Neural progenitor cell (in vitro differentiated cells): Measurements from ENCODE around the gene CCDC102B. TPM values are rescaled to one million over a fixed set of nuclear protein-coding genes. Genes with fewer than 3 reads are reported as not detected.

ENCODE experiments used
- DNase-seq: peaks from one replicate; pipeline ENCODE4 v3.0.0-alpha.2; 2016; ENCODE audit warnings: low spot score
- H2AFZ ChIP-seq: fragments of 200-600 bp; sonication (generic); replicated peaks from 2 replicates; pipeline ENCODE4 v1.6.1; 2016; ENCODE audit warnings: antibody characterized with exemption
- H3F3A ChIP-seq: fragments of 200-600 bp; sonication (generic); 2 replicates; pipeline ENCODE4 v1.6.1; 2016; ENCODE audit warnings: antibody characterized with exemption, low read depth
- H3K27ac ChIP-seq: fragments of 200-600 bp; sonication (generic); 2 replicates; pipeline ENCODE4 v1.5.1; 2016; ENCODE audit warnings: mild to moderate bottlenecking
- H3K27me3 ChIP-seq: fragments of 200-600 bp; sonication (generic); 2 replicates; pipeline ENCODE4 v1.6.1; 2016; ENCODE audit warnings: mild to moderate bottlenecking, moderate library complexity
- H3K36me3 ChIP-seq: fragments of 200-600 bp; sonication (generic); 2 replicates; pipeline ENCODE4 v1.5.1; 2016
- H3K4me1 ChIP-seq: fragments of 200-600 bp; sonication (generic); 2 replicates; pipeline ENCODE4 v1.6.1; 2016; ENCODE audit warnings: mixed run types
- H3K4me2 ChIP-seq: fragments of 200-600 bp; sonication (generic); 2 replicates; pipeline ENCODE4 v1.6.1; 2016
- H3K4me3 ChIP-seq: fragments of 200-600 bp; sonication (generic); 2 replicates; pipeline ENCODE4 v1.5.1; 2016
- H3K79me2 ChIP-seq: fragments of 200-600 bp; sonication (generic); 2 replicates; pipeline ENCODE4 v1.6.1; 2016; ENCODE audit warnings: low read depth
- H3K9ac ChIP-seq: fragments of 200-600 bp; sonication (generic); 2 replicates; pipeline ENCODE4 v1.6.1; 2016
- H3K9me3 ChIP-seq: fragments of 200-600 bp; sonication (generic); 2 replicates; pipeline ENCODE4 v1.5.1; 2016; ENCODE audit warnings: low read depth
- H4K20me1 ChIP-seq: fragments of 200-600 bp; sonication (generic); 2 replicates; pipeline ENCODE4 v1.6.1; 2016; ENCODE audit warnings: low read depth
- H3K27ac Mint-ChIP-seq: 3 replicates; pipeline ENCODE4 v1.8.0; 2021; ENCODE audit warnings: mixed read lengths
- H3K27me3 Mint-ChIP-seq: 2 replicates; pipeline ENCODE4 v1.8.0; 2022; ENCODE audit warnings: low read depth, mild to moderate bottlenecking, inconsistent platforms, moderate library complexity, mixed read lengths; ENCODE audit not compliant: insufficient read depth
- H3K36me3 Mint-ChIP-seq: 3 replicates; pipeline ENCODE4 v1.8.0; 2021; ENCODE audit warnings: mixed read lengths
- H3K4me1 Mint-ChIP-seq: 3 replicates; pipeline ENCODE4 v1.8.0; 2021; ENCODE audit warnings: mixed read lengths
- H3K4me3 Mint-ChIP-seq: 3 replicates; pipeline ENCODE4 v1.8.0; 2021; ENCODE audit warnings: mild to moderate bottlenecking, moderate library complexity, mixed read lengths
- H3K9me3 Mint-ChIP-seq: 3 replicates; pipeline ENCODE4 v1.8.0; 2020; ENCODE audit warnings: mixed read lengths
- EZH2 ChIP-seq: fragments of 200-600 bp; sonication (generic); IDR thresholded peaks from 2 replicates; pipeline ENCODE4 v1.6.1; 2017; ENCODE audit warnings: antibody characterized with exemption, mild to moderate bottlenecking, moderate library complexity
- EZH2phosphoT487 ChIP-seq: fragments of 200-600 bp; sonication (generic); IDR thresholded peaks from 2 replicates; pipeline ENCODE4 v1.6.1; 2017; ENCODE audit warnings: antibody characterized with exemption
- total RNA-seq: library from RNA; depleted of rRNA; stranded (reverse); fragments of >200 nt; gene quantifications from 2 replicates; pipeline ENCODE4 v1.2.3, GENCODE V29; 2015; ENCODE audit warnings: low replicate concordance
- TF ChIP-seq, protein P1 (sequence below): fragments of 200-600 bp; sonication (generic); IDR thresholded peaks from 2 replicates; pipeline ENCODE4 v1.5.1; 2017; ENCODE audit warnings: antibody characterized with exemption, mild to moderate bottlenecking

The CCDC102B gene
- total RNA-seq, 1 donor from 2014 or later, result 26.2 TPM

DNA sequence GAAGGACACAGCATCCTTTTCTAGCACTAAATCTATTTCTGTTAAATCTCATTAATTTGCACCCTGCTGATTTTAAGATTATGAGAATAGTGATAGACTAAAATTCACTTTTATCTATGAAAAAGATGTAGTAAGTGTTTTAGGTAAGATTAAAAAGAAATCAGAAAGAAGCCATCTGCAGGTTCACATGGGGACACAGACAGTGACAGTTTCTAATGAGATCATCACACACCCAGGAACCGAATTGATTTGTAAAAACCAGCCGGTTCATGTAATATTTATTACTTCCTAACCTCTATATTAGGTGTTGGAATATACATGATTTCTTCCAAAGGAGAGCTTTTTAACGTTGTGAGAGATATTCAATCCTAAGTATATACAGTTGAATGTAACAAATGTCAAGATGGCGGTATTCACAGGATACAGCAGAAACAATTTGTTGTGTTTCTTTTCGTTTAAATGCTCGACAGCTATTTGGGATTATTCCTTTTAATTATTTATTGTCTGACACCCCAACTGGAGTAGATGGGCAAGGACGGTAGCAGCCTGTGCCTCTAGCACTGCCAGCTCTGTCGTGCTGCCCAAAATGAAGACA, 223.4 kb downstream of the CCDC102B start:
- H3K36me3 ChIP-seq, result no peaks in the 10 kb centered on the region
- DNase-seq, result no peak
- H3K79me2 ChIP-seq, result no peaks in the 10 kb centered on the region
- H3K27ac ChIP-seq, result no peak overlapping the region
- no peak overlapping the region for H2AFZ ChIP-seq
- TF ChIP-seq, protein P1, sequence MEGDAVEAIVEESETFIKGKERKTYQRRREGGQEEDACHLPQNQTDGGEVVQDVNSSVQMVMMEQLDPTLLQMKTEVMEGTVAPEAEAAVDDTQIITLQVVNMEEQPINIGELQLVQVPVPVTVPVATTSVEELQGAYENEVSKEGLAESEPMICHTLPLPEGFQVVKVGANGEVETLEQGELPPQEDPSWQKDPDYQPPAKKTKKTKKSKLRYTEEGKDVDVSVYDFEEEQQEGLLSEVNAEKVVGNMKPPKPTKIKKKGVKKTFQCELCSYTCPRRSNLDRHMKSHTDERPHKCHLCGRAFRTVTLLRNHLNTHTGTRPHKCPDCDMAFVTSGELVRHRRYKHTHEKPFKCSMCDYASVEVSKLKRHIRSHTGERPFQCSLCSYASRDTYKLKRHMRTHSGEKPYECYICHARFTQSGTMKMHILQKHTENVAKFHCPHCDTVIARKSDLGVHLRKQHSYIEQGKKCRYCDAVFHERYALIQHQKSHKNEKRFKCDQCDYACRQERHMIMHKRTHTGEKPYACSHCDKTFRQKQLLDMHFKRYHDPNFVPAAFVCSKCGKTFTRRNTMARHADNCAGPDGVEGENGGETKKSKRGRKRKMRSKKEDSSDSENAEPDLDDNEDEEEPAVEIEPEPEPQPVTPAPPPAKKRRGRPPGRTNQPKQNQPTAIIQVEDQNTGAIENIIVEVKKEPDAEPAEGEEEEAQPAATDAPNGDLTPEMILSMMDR, result no peak
- no peak for TF ChIP-seq EZH2
- no peak for TF ChIP-seq EZH2phosphoT487
- no peak overlapping the region for H3K4me2 ChIP-seq
- H3K9me3 ChIP-seq, result no peaks in the 10 kb centered on the region
- H3K9ac ChIP-seq, result no peak overlapping the region
- H3K9me3 Mint-ChIP-seq, result no peaks in the 10 kb centered on the region
- H3K4me3 ChIP-seq, result no peak overlapping the region
- no peak overlapping the region for H3K4me3 Mint-ChIP-seq
- H3F3A ChIP-seq, result no peaks in the 10 kb centered on the region
- H3K4me1 Mint-ChIP-seq, result no peaks in the 10 kb centered on the region
- no peaks in the 10 kb centered on the region for H3K27me3 Mint-ChIP-seq
- H4K20me1 ChIP-seq, result no peaks in the 10 kb centered on the region
- H3K4me1 ChIP-seq, result no peaks in the 10 kb centered on the region
- no peaks in the 10 kb centered on the region for H3K36me3 Mint-ChIP-seq
- no peaks in the 10 kb centered on the region for H3K27me3 ChIP-seq
- no peak overlapping the region for H3K27ac Mint-ChIP-seq

DNA sequence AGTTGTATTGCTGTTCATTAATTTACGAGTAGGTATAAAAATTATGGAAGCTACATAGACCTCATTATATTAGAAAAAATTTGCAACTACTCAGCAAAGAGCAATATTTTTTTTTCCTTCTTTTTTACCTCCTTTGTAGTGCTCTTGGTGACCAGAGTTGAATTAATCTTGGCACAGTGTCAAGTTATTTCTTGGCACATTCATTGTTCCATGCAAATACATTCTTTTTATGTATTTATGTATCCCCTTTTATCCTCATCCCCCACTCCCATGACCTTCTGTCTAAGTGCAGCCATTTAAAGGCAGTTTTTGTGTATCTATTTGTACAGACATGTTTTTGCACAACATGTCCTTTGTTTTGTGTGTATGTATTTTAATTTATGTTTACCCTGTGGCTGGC, 224.5 kb downstream of the CCDC102B start:
- H3K27me3 ChIP-seq, result no peaks in the 10 kb centered on the region
- H3K79me2 ChIP-seq, result no peaks in the 10 kb centered on the region
- H3K36me3 Mint-ChIP-seq, result no peaks in the 10 kb centered on the region
- TF ChIP-seq EZH2 (no peak), EZH2phosphoT487 (no peak)
- TF ChIP-seq, protein P1, result no peak
- no peak overlapping the region for H3K27ac Mint-ChIP-seq
- H4K20me1 ChIP-seq, result no peaks in the 10 kb centered on the region
- H3F3A ChIP-seq, result no peaks in the 10 kb centered on the region
- H3K4me2 ChIP-seq, result no peak overlapping the region
- no peak overlapping the region for H3K4me3 Mint-ChIP-seq
- H3K36me3 ChIP-seq, result no peaks in the 10 kb centered on the region
- no peaks in the 10 kb centered on the region for H3K4me1 ChIP-seq
- no peak overlapping the region for H3K4me3 ChIP-seq
- no peak overlapping the region for H2AFZ ChIP-seq
- DNase-seq, result no peak
- H3K27ac ChIP-seq, result no peak overlapping the region
- H3K9me3 ChIP-seq, result no peaks in the 10 kb centered on the region
- no peaks in the 10 kb centered on the region for H3K9me3 Mint-ChIP-seq
- no peak overlapping the region for H3K9ac ChIP-seq
- no peaks in the 10 kb centered on the region for H3K4me1 Mint-ChIP-seq
- H3K27me3 Mint-ChIP-seq, result no peaks in the 10 kb centered on the region

DNA sequence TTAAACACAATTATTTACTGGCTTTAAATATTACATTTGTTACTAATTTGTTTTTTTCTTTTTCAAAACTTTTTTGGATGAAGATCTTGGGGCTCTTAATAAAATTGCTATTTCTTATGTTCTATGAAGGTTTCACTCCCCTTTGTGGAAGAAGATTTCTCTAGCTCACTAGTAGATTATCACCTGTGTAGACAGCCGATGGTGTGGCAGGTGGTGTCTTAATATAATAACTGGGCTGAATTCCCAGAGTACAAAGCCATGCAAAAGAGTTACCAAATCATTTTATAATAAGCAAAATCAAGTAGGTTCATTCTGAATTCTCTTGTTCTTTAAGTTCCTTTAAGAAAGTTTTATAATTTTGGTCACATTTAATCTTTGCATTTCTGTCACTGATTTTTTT, 233.7 kb downstream of the CCDC102B start:
- no peak for DNase-seq
- no peak overlapping the region for H3K4me2 ChIP-seq
- no peaks in the 10 kb centered on the region for H4K20me1 ChIP-seq
- no peaks in the 10 kb centered on the region for H3K9me3 ChIP-seq
- H3K9me3 Mint-ChIP-seq, result no peaks in the 10 kb centered on the region
- H3K9ac ChIP-seq, result no peak overlapping the region
- H3K27me3 ChIP-seq, result no peaks in the 10 kb centered on the region
- H3K4me1 Mint-ChIP-seq, result no peaks in the 10 kb centered on the region
- no peaks in the 10 kb centered on the region for H3K4me1 ChIP-seq
- H3K27ac ChIP-seq, result no peak overlapping the region
- no peak for TF ChIP-seq EZH2phosphoT487
- TF ChIP-seq EZH2, result no peak
- TF ChIP-seq, protein P1, result no peak
- H3K79me2 ChIP-seq, result no peaks in the 10 kb centered on the region
- H3F3A ChIP-seq, result no peaks in the 10 kb centered on the region
- no peak overlapping the region for H3K4me3 Mint-ChIP-seq
- peaks cover 2% of the 10 kb centered on the region for H3K27me3 Mint-ChIP-seq
- no peaks in the 10 kb centered on the region for H3K36me3 Mint-ChIP-seq
- H3K36me3 ChIP-seq, result no peaks in the 10 kb centered on the region
- no peak overlapping the region for H2AFZ ChIP-seq
- H3K4me3 ChIP-seq, result no peak overlapping the region
- H3K27ac Mint-ChIP-seq, result no peak overlapping the region
